ENCODE data around the gene UNC45A. TPM values are rescaled to one million over a fixed set of nuclear protein-coding genes. Genes with fewer than 3 reads are reported as not detected.
A peak's percentile ranks its signal among the peaks of the same experiment; 100 is the strongest.

UNC45A gene
- total RNA-seq, 1 donor from 2014 or later = 65.1 TPM

GRCh38 chr15:90949979-90950675 is 15.0 kb downstream of the UNC45A start:
- Mint-ChIP-seq H3K4me1 (ENCODE audit: low read depth, unreplicated experiment) (no peaks in the 10 kb centered on the region), H3K36me3 (ENCODE audit: unreplicated experiment) (no peaks in the 10 kb centered on the region), H3K27ac (ENCODE audit: unreplicated experiment) (no peak overlapping the region), H3K9me3 (ENCODE audit: unreplicated experiment) (peaks cover 7% of the 10 kb centered on the region), H3K27me3 (ENCODE audit: unreplicated experiment) (peaks cover 7% of the 10 kb centered on the region), H3K4me3 (ENCODE audit: unreplicated experiment) (no peak overlapping the region)
- no peak for TF ChIP-seq CTCF (IDR thresholded peaks at IDR 0.05; ENCODE audit: partially characterized antibody, unreplicated experiment)
- no peak for DNase-seq

DNA sequence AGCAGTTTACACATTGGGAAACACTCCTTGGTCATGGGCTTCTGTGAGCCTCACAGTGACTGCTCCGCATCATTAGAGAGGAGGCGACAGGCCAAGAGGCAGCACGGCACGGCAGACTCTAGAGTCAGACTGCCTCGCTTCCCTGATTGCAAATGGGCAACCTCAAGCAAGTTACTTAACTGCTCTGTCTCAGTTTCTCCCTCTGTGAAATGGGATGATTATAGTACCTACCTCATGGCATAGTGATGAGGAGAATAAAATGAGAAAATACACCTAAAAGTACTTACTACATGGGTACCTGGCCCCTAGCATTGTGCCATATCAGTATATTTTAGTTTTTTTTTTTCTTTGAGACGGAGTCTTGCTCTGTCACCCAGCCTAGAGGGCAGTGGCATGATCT is 15.6 kb downstream of the UNC45A start:
- Mint-ChIP-seq H3K4me1 (ENCODE audit: low read depth, unreplicated experiment) (no peaks in the 10 kb centered on the region), H3K9me3 (ENCODE audit: unreplicated experiment) (peaks cover 7% of the 10 kb centered on the region), H3K27me3 (ENCODE audit: unreplicated experiment) (peaks cover 8% of the 10 kb centered on the region), H3K4me3 (ENCODE audit: unreplicated experiment) (no peak overlapping the region), H3K36me3 (ENCODE audit: unreplicated experiment) (no peaks in the 10 kb centered on the region), H3K27ac (ENCODE audit: unreplicated experiment) (no peak overlapping the region)
- no peak for DNase-seq
- no peak for TF ChIP-seq CTCF (IDR thresholded peaks at IDR 0.05; ENCODE audit: partially characterized antibody, unreplicated experiment)

DNA sequence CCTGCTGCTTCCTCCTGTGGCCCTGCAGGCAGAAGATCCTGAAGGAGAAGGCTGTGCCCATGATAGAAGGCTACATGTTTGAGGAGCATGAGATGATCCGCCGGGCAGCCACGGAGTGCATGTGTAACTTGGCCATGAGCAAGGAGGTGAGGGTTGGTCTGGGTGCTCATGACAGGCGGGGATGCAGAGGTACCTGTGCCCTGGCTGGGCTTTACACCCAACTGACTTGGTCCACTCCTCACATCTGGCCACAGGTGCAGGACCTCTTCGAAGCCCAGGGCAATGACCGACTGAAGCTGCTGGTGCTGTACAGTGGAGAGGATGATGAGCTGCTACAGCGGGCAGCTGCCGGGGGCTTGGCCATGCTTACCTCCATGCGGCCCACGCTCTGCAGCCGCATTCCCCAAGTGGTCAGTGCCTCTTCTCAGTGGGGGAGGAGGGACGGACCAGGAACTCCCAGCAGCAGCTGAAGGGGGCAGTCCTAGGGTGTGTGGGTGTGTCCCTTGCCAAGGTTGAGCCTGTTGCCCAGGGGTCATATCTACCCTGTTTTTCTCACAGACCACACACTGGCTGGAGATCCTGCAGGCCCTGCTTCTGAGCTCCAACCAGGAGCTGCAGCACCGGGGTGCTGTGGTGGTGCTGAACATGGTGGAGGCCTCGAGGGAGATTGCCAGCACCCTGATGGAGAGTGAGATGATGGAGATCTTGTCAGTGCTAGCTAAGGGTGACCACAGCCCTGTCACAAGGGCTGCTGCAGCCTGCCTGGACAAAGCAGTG is 18.0 kb downstream of the UNC45A start:
- H3K9me3 Mint-ChIP-seq (ENCODE audit: unreplicated experiment) = peaks cover 8% of the 10 kb centered on the region
- no peak overlapping the region for H3K27ac Mint-ChIP-seq (ENCODE audit: unreplicated experiment)
- H3K36me3 Mint-ChIP-seq (ENCODE audit: unreplicated experiment) = no peaks in the 10 kb centered on the region
- no peak for DNase-seq
- H3K4me3 Mint-ChIP-seq (ENCODE audit: unreplicated experiment) = no peak overlapping the region
- H3K27me3 Mint-ChIP-seq (ENCODE audit: unreplicated experiment) = peaks cover 14% of the 10 kb centered on the region
- no peak for TF ChIP-seq CTCF (IDR thresholded peaks at IDR 0.05; ENCODE audit: partially characterized antibody, unreplicated experiment)
- H3K4me1 Mint-ChIP-seq (ENCODE audit: low read depth, unreplicated experiment) = peaks cover 3% of the 10 kb centered on the region

DNA sequence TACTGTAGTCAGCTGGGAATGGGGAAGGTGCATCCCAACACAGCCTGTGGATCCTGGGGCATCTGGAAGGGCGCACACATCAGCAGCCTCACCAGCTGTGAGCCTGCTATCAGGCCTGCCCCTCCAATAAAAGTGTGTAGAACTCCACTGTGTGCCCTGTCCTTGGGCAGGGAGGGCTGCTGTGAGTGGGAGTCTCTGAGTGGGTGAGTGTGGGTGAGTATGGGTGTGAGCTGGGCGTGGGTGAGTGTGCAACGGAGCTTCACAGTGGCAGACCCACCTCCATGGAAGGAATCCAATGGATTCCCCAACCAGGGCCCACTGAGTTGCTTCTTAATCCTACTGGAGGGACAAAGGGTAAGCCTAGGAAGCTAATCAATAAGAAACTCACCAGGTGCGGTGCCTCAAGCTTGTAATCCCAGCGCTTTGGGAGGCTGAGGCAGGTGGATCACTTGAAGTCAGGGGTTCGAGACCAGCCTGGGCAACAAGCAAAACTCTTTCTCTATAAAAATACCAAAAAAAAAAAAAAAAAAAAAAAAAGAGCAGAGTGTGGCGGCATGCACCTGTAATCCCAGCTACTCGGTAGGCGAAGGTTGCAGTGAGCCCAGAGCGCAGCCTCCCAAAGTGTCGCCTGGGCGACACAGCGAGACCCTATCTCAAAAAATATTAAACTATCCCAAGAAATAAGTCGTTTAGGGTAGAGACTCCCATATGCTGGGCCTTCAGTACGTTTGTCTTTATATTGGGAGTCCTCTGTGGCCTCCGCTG is 19.0 kb downstream of the UNC45A start:
- Mint-ChIP-seq H3K9me3 (ENCODE audit: unreplicated experiment) (peaks cover 8% of the 10 kb centered on the region), H3K4me1 (ENCODE audit: low read depth, unreplicated experiment) (peaks cover 3% of the 10 kb centered on the region), H3K36me3 (ENCODE audit: unreplicated experiment) (no peaks in the 10 kb centered on the region), H3K4me3 (ENCODE audit: unreplicated experiment) (peak overlapping the region; percentile 78), H3K27ac (ENCODE audit: unreplicated experiment) (peak overlapping the region; percentile 15), H3K27me3 (ENCODE audit: unreplicated experiment) (peaks cover 14% of the 10 kb centered on the region)
- no peak for DNase-seq
- no peak for TF ChIP-seq CTCF (IDR thresholded peaks at IDR 0.05; ENCODE audit: partially characterized antibody, unreplicated experiment)
